Measurements from ENCODE around the gene TUBA4A.

The TUBA4A gene

DNA sequence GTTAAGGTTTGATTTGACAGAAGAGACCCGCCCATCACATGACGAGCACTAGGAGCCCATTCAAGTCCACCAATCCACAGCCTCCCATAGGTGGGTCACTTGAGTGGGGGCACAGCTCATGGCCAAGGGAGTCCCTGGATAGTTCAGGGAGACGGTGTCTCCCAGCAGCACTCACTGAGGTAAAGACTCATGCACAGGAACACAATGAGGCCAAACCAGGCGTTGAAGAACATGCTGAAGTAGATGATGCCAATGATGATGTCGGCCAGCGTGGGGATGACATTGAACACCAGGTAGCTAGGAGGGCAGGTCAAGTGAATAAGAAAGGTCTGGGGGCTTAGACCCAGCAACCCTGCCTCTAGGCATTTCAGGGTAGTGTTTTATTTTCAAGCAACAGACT is 38.9 kb downstream of the TUBA4A start:
- TF ChIP-seq, protein P1, sequence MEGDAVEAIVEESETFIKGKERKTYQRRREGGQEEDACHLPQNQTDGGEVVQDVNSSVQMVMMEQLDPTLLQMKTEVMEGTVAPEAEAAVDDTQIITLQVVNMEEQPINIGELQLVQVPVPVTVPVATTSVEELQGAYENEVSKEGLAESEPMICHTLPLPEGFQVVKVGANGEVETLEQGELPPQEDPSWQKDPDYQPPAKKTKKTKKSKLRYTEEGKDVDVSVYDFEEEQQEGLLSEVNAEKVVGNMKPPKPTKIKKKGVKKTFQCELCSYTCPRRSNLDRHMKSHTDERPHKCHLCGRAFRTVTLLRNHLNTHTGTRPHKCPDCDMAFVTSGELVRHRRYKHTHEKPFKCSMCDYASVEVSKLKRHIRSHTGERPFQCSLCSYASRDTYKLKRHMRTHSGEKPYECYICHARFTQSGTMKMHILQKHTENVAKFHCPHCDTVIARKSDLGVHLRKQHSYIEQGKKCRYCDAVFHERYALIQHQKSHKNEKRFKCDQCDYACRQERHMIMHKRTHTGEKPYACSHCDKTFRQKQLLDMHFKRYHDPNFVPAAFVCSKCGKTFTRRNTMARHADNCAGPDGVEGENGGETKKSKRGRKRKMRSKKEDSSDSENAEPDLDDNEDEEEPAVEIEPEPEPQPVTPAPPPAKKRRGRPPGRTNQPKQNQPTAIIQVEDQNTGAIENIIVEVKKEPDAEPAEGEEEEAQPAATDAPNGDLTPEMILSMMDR (conservative IDR thresholded peaks at IDR 0.05; ENCODE audit: low read length), result no peak
- no peak for DNase-seq (ENCODE audit: low read depth)
- no peak overlapping the region for H3K4me3 ChIP-seq (ENCODE audit: low read length)

DNA sequence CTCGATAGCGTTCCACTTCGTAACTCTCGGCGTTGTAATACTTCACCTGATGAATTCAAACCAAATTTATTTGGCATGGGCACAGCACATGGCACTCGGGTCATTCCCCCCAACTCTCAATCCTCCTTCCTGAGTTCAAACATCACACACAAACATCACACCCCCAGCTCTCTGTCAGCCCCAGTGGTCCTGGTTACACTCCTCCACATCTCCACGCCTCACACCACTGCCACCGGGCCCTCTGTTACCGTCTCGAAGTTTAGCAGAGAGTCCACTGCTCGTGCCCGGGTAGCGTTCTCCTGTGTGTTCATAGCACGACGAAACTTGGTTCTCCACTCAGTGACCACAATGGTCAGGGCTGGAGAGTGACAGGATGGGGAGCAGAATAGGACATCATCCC is 39.6 kb downstream of the TUBA4A start:
- TF ChIP-seq, protein P1 (conservative IDR thresholded peaks at IDR 0.05; ENCODE audit: low read length), result no peak
- no peak overlapping the region for H3K4me3 ChIP-seq (ENCODE audit: low read length)
- DNase-seq (ENCODE audit: low read depth), result no peak

DNA sequence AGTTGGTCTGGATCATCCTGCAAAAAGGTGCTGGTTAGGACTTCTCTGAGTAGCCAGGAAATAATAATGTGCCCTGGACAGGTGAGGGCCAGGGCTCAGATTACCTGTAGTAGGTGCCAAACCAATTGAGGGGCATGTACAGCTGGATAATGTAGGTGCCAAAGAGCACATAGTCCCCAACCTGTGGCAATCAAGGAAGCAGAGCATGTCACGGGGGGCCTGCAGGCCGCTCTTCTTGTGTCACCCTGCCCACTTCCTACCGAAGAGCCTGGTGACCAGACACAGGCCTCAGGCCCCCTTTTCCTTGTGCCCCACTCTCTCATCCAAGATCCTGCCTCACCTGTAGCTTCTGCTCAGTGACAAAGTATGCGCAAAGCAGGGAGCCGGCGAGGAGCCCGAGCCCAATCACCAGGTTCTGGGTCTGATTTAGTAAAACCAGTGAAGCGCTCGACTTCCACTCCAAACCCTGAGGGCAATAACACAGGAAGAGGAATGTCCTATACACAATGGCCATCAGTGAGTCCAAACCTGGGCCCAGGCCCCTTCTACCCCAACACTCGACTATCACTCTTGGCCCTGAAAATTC is 40.1 kb downstream of the TUBA4A start:
- H3K4me3 ChIP-seq (ENCODE audit: low read length), result no peak overlapping the region
- TF ChIP-seq, protein P1 (conservative IDR thresholded peaks at IDR 0.05; ENCODE audit: low read length), result no peak
- no peak for DNase-seq (ENCODE audit: low read depth)

DNA sequence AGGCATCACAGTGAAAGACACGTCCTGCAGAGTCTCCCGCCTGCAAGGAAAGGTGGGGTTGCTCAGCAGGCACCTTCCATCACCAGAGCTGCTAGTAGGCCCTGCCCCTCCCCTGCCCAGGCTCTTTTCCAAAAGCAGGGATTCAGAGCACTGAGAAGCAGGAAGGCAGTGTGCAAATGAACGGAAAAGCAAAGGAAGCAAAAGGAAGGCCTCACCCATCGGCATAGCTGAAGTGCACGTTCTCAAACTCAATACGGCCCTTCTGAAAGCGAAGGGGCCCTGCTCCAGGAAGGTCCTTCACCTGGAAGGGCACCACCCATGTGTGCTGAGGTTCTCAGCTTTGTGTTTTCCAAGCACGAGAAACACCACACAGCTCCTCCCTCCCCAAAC is 40.7 kb downstream of the TUBA4A start:
- no peak for DNase-seq (ENCODE audit: low read depth)
- H3K4me3 ChIP-seq (ENCODE audit: low read length), result no peak overlapping the region
- TF ChIP-seq, protein P1 (conservative IDR thresholded peaks at IDR 0.05; ENCODE audit: low read length), result no peak

DNA sequence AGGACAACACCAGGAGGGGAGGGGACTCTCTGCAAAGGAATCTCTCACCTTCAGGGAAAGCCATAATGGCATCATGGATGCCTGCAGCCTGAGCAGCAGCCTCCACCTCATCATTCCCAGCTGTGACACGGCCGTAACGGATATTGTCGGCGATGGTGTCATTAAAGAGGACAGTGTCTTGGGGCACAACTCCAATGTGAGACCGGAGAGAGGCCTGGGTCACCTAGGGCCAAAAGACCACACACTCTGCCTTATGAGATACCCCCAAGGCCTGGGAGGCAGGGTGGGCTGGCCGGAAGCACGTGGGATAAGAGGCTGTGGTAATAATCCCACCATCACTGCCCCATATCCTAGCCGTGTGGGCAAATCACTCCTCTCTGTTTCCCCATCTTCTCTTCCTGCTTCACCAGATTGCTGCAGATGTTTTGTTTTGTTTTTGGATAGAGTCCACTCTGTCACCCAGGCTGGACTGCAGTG is 42.8 kb downstream of the TUBA4A start:
- TF ChIP-seq, protein P1 (conservative IDR thresholded peaks at IDR 0.05; ENCODE audit: low read length), result no peak
- no peak for DNase-seq (ENCODE audit: low read depth)
- H3K4me3 ChIP-seq (ENCODE audit: low read length), result no peak overlapping the region

DNA sequence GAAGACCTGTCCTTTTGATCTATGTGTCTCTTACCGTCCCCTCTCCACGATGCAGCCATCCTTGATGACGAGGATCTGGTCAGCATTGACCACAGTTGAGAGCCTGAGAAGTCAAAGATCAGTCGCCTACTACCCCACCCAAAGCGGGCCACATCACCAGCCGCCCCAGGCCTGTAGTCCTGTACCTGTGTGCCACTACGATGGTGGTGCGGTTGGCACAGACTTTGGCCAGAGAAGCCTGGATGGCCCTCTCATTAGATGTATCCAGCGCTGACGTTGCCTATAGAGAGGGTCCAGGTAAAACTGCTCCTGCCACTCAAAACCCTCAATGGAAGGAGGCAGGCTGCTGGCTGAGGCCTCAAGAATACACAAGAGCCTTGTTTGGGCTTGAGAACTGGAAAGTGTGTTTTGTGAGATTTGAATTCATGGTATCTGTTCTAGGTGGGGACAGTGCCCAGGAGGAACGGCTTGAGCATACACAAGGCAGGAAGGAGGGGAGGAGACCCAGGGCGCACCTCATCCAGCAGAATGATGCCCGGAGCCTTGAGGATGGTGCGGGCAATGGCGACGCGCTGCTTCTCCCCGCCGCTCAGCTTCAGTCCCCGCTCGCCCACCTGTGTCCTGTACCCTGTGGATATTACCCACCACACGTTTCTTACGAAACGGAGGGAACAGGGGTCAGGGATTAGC is 43.4 kb downstream of the TUBA4A start:
- no peak for DNase-seq (ENCODE audit: low read depth)

More for the DNA sequence above, 43.4 kb downstream of the TUBA4A start:
- TF ChIP-seq, protein P1 (conservative IDR thresholded peaks at IDR 0.05; ENCODE audit: low read length), result no peak
- H3K4me3 ChIP-seq (ENCODE audit: low read length), result no peak overlapping the region
